NCI-H460 (cell line): Measurements from ENCODE around the gene KCNG2. TPM values are rescaled to one million over a fixed set of nuclear protein-coding genes. Genes with fewer than 3 reads are reported as not detected.

Source experiments
- DNase-seq: peaks from one replicate; pipeline ENCODE4 v3.0.0-alpha.2; 2016; ENCODE audit warnings: low read depth; ENCODE audit errors: extremely low read depth
- total RNA-seq: library from RNA; depleted of rRNA; stranded (reverse); fragments of >200 nt; shearing (Covaris generic); gene quantifications from 2 replicates; pipeline ENCODE4 v1.2.3, GENCODE V29; 2014

Gene KCNG2
- total RNA-seq, 1 experiment from 2014 or later: 6.0 TPM

DNA sequence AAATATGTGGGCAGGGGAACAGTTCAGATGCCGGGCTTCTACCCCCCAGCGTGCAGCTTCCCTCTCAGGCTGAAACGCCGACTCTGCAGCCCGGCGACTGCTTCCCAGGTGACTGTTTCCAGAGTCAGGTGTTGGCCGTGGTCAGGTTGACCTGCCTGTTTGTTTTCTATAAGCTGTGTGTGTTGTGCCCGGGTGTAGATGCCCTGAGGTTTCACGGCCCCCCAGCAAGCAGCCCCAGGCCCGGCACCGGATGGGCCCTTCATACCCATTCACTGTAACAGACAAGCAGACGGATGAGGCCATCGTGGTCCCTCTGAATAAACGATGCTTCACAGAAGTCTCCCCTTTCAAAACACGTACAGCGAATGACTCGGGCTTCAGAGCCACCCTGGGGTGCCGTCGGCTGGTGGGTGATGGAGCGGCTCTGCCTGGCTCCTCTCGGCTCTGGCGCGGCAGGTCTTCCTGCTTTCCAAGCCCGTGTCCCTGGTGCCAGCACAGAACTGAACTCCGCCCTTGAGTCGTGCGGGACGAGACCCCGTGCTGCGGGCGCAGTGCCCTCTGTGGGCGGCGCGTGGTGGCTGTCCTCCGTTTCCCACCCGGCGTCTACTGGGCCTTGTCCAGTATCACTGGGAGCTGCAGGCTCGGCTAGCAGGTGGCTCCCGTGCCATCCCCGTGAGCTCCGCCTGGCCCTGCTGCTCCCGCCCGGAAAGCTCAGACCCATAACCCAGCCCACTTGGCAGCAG lies 15.0 kb upstream of the KCNG2 start:
- DNase-seq: no peak

DNA sequence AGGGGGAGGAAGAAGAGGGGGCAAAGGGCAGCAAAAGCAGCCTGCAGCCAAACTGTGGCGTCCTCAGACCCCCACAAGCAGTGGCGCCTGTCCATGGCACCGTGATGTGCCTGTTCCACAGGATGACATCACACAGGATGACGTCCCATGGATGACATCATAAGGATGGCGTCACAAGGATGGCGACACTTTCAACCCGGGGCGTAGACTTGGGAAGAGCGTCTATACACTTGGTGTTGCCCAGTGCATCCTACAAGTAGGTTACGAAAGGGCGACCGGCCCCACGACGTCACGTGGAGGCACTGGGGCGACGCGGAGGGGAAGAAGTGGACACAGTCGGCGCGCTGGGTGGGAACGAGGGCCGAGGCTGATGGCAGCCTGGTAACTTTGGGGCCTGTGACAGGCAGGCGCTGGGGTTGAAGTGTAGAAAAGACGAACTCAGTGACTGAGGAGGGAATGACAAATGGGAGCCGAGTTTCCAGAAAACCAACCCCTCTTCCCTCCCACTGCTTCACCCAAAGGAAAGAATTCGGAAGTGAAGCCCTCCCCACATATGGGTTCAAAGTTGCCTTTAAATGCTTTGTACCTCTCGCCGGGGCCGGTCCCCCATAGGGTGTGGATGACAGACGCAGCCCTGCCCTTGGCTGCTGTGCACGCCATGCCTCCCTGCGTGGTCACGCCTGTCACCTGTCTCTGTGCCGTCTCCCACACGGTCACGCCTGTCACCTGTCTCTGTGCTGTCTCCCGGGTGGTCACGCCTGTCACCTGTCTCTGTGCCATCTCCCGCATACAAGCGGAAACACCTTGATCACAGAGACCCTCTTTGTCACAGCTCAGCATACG lies 13.4 kb upstream of the KCNG2 start:
- no peak for DNase-seq

DNA sequence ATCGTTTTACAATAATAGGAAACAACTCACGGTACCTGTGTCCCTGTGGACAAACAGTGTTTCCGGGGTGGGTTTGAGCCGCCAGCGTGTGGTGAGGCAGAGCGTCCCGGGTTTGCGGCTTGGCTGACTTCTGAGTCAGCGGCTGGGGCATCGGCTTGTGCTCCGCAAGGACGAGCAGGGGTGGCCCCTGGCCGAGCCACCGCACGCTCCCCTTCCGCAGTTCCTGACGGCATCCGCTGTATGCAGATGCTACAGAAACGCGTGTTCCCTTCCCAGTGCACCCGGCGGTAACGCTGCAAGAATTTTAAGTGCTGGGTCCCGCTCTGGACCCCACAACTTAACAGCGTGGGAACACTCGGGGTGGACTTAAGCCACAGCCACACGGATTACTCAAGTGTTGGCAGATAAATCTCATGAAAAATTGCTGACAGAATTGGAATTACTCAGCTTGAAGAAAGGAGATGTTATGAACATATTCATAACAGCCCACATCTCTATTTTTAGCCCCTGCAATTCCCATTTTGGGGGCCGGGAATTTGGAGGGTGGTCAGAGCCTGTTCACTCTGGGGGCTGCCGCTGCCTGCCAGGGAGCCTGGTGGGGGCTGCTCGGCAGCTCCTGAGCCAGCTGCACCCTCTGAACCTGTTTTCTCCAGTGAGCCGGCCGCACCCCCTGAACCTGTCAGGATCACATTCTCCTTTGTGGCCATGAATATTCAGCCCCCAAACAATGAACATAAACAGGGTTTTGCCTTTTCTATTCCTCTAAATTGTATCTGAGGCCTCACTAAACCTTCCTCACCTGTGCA lies 12.6 kb upstream of the KCNG2 start:
- no peak for DNase-seq

DNA sequence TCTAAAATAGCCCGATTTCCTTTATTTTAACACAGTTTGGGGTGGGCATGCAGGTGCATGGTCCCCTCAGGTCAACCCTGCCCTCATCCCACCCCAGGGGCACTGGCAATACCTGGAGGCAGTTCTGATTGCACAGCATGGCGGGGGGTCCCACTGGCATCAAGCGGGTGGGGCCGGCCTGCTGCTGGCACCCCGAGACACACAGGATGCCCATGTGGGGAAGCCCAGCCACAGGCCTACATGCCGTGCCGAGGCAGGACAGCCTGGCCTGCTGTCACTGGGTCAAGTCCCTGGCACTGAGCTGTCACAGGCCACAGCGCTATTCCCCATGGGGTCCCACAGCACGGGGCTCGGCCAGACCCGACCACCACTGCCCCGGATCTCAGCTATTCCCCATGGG lies 11.9 kb upstream of the KCNG2 start:
- DNase-seq: no peak

DNA sequence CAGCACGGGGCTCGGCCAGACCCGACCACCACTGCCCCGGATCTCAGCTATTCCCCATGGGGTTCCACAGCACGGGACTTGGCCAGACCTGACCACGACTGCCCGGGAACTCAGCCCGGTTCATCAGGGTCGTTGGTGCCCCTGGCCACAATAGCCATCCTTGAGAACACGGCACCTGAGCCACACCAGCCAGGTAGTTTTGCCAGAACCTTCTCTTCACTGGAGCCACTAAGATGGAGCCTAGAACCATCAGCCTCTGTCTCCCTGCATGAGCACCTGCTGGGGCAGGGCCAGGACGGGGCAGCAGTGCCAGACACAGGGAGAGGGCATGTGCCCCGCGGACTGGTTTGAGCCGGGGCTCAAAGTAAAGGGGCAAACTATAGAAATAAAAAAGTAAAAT lies 11.4 kb upstream of the KCNG2 start:
- DNase-seq: no peak

DNA sequence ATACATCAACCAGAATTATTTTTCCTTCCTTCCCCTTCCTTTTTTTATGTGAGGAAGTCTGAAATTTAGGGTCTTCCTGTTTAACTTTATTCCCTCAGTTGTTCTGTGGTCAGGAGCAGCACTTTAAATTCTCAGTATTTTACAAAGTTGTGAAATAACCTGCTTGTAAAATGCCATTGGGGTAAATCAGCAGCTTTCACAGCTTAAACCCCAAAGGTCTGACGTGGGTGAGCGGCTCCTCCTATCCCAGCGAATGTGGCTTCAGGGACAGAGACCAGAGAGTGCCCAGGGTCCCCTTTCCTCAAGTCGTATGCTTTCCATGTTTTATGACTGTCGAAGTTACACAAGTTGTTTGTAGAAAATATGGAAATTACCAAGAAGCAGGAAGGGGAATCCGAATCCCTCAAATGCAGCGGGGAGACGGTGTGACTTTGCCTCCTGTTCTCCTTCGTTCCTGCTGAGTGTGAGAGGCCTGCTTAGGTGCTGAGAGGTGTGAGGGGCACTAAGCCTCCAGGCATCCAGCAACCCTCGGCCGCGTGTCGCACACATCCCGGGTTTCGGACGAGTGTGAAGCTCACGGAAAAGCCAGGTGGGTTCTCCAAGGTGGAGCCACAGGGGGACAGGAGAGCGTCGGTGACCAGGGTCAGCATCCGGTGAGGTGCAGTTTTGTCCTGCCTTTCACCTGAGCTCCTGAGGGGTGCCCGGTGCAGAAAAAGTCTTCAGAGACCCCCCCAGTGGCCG lies 10.8 kb upstream of the KCNG2 start:
- peak; percentile 42 for DNase-seq

DNA sequence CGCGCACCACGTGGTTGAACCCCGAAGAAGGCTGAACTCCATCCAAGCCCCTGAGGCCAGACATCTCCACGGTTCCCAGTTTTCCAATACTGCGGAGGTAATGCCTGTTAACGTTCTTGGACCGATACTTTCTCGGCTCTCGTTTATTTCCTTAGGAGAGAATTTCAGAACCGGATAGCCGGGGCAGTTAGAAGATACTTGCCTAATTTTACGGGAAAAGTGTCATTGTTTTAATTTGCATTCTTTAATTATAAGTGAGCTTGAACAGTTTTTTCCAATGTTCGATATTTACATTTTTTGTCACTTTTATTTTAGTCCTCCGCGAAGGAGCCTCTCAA lies 10.2 kb upstream of the KCNG2 start:
- no peak for DNase-seq

DNA sequence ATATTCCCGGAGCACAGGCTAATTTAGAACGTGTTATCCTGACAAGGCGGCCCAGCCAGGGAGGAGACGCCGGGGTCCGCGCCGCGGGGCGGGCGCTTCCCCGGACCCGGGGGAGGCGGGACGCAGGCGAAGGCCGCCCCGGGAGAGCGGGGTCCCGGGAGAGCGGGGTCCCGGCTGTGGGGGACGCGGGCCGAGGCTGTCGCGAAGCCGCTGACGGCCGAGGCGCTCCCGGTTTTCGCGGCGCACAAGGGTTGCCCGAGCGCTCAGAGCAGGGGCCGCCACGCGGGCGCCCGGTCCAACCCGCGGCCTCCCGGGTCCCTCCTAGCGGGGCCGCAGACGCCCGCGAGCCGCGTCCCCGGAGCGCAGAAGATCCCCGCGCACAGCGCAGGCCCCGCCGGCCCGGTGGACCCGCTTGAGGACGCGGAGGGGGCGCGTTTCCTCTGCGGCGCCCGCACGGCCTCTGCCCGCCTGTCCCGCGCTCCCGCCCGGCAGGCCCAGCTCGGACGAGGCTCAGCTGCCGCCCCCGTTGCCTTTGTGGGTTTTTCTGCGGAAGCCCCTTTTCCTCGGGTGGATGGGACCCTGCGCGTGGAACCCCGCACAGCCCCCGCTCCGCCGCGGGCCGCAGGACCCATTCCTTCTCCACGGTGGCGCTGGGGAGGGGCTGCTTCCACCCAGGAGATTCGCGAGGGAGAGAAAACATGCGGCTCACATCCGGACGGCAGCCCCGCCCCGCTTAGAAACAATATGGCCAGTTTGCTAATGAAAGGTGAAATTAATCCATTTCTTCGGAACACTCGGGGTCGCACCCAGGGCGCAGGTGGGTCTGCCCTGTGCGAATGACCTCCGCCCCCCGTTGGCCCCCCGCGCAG lies 9.6 kb upstream of the KCNG2 start:
- no peak for DNase-seq

DNA sequence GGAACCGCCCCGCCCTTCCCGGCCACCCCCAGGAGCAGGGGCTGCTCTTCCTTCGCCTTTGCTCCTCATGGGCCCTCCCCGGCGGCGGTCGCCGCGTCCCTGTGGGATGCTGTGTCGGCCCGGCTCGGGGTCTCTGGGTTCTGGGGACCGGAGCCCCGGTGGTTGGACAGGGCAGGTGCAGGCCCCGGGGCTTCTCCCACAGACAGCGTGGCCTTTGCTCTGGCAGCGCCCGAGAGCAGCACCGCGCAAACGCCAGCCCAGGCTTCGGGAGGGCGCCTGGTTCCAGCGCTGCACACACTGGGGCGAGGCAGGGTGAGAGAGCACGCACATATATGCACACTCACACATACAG lies 9.0 kb upstream of the KCNG2 start:
- no peak for DNase-seq

DNA sequence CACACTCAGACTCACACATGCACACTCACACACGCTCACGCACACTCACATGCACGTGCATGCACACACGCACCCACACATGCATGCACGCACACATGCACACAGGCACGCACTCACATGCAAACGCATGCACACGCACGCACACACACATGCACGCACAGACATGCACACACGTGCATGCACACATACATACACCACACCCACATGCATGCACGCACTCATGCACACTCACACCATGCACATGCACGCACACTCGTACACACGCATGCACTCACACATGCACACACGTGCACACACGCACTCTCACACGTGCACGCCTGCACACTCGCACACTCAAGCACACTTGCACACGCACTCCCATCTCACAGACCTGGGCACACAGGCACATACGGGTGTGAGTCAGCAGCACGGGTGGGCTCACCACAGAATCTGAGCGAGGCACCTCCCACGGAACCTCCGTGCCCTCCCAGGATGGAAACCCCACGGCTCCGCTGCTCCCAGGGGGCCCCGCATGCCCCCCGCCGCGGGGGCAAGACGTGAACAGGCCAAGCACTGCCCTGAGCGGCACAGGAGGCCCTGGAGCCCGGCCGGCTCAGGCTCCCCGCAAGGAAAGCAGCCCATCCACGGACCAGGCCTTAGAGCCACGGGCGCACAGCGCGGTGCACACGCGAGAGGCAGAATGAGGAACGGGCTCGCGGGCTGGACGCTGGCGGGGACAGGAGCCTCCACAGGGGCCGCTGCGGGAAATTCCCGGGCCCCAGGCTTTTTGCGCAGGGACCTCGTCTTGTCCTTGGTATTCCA lies 8.4 kb upstream of the KCNG2 start:
- no peak for DNase-seq

DNA sequence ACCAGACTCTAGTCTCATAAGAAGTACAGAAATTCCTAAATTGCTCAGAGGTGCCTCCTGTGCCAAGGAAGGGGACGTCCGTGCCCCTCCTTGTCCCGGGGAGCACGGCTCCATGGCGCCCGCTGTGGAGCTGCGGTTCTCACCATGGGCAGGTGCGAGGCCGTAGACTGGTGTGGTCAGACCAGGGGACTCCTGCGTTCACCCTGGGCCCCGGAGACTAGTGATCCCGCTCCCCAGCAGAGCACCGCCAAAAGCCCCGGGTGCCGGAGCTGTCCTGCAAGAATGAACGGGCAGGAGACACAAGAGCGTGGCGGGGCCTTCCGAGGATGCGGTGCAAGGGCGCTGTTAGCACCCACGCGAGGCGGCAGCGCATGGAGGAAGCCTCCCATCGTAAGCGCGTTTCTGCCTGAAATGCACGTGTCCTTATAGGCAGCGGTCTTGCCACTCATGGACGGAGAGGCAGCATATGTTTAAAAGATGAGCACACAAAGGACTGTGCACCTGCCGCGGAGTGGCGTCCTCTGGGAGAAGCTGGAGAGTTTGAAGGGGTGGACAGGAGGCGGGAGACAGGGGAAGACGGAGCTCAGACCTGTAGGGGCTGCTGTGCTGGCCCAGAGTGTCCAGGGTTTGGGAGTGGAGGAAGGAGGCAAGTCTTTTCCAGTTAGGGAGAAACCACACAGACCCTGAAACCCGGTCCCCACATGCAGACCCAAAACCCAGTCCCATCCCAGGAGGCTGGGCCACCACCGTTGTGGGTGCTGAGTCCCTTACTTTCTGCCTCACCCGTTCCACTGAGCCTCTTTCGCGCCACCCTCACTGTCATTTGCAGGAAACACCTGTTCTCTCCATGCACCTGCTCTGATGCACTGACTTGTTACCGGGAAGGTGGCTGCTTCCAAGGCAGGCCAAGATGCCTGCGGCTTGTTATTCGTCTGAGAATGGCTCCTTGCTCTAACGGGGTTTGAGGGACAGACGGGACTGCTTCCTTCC lies 7.5 kb upstream of the KCNG2 start:
- DNase-seq: no peak

DNA sequence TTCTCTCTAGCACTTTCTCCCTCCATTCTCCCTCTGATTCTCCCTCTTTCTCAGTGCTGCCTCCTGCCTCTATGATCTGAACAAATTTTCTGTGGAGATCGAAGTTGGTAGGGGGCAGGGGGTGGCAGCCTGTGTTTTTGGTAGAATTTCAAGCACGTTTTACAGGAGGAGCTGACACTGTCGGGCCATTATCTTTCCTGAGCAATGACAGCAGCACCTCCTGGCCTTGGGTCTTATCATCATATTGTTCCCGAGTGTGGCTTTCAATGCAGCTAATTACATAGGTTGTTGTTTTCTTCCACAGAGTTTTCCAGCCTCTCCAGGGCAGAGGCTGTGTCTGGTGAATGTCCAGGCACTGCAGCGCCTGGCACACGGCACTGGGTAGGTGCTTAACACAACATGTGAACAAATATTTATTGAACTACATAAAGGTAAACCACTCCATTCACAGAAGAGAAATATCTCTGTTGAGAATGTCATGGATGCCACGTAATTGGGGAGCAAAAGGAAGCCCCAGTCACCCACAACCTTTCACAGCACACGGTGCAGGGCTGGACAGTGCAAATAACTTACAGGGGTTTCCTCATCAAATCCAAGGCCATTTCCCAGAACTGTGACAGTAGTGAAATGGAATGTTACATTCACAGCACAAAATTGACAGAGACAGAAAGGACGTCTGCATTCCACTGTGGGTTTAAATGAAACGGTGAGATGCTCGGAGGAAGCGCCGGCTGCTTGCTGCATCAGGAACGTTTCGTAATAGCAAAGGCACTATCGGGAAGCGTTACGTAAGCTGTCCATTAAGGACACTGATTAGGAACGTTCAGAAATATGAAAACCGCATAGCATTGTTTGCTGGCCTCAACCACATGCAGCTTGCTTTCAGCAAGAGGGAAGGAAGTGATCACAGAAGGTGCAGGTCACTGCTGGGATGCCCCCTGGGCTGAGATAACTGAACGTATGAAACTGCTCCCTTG lies 6.5 kb upstream of the KCNG2 start:
- peak; percentile 79 for DNase-seq

DNA sequence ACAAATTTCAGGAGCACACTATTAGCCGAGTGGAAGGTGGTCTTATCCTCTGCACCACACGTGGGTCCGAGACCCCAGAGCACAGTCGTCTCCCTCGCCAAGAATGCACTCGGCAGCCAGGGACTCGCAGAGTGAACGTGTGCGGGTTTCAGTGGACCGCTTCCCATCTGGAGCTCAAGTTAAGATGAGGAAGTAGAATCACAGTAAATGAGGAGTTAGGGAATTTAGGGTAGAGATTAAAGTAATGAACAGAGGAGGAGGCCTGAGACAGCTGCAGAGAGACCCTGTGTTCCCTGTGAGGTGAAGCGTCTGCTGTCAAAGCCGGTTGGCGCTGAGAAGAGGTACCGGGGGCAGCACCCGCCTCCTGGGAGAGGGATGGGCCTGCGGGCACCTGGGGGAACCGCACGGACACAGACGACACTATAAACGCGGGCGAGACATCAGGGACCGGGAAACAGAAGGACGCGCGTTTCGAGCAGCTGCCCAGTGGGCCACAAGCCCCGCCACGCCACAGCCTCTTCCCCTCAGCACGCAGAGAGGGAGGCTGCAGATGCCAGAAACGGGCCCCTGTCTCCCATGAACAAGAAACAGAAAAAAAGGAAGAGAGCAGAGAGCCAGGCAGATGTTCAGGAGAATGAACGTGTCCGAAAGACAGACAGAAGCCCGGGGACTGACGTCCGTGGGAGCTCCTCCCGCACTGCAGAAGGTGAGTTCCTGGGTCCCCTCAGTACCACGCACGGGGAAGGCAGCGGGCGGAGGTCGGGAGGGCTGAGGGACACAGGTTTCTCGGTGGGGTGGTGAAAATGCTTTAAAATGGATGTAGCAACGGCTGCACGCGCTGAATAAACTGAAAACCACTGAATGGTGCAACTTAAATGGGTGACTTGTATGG lies 5.4 kb upstream of the KCNG2 start:
- DNase-seq: no peak

DNA sequence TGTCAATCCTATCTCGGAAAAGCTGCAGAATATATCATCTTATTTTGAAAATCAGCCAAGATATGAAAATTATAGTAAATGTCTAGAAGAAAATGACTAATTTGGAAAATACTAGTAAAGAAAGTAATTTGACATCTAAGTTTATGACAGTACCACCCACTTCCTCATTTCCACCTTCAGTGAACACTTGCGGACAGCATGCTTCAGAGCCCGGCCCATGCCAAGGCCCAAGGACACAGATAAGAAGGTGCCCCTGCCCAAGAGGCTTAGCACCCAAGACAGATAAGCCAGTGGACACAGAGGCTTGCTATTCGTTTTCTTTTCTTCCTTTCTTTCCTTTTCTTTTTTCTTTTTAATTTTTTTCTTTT lies 4.8 kb upstream of the KCNG2 start:
- DNase-seq: no peak

DNA sequence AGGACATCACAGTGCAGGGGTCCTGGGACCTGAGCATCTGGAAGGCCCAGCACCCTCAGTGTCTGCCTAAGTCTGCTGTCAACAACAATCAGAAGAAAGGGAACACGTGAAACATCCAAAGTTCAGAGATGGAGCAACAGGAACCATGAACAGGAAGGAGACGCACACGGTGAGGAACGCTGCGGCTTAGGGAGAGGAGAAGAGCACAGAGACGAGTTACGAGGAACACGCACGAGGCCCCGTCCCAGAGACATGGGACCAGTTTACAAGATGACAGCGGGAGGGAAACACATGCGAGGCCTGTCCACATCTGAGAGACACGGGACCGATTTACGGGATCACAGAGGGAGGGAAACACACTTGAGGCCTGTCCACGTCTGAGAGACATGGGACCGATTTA lies 2.9 kb upstream of the KCNG2 start:
- no peak for DNase-seq

DNA sequence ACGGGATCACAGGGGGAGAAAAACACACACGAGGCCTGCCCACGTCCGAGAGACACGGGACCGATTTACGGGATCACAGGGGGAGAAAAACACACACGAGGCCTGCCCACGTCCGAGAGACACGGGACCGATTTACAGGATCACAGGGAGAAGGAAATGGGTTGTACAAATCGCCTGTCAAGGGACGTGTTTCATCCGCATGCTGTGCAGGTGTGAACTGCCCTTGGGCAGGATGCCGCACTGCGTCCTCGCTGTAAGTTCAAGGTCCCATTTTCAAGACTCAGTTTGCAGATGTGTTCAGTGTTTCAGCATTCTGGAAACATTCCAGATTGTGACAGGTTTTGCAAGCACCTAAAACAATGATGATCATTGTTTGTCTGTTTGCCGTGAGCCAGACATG lies 2.3 kb upstream of the KCNG2 start:
- no peak for DNase-seq
